Stimulated activated naive CD8-positive, alpha-beta T cell treated with anti-CD3 and anti-CD28 coated beads, Interleukin-15, amount 100 ng/mL, for 72 hours (primary cell): ENCODE results near the gene FAM89B.

Experiments used
- ATAC-seq: fragments of 150-1000 bp; cut with Tn5 transposase; 2 replicates; pipeline ENCODE4 v1.10.0; 2021; ENCODE audit warnings: mild to moderate bottlenecking, moderate library complexity
- DNase-seq, 2 donors: peaks; one replicate each; pipeline ENCODE4 v3.0.0; 2021 to 2022
- H3K27ac Mint-ChIP-seq, 2 donors: one replicate each; pipeline ENCODE4 v1.8.0; 2022; ENCODE audit warnings: mild to moderate bottlenecking in 2 of 2, mixed read lengths in 2 of 2, moderate library complexity in 2 of 2
- H3K27me3 Mint-ChIP-seq: one replicate; pipeline ENCODE4 v1.8.0; 2022; ENCODE audit warnings: mixed read lengths
- H3K4me1 Mint-ChIP-seq: one replicate; pipeline ENCODE4 v1.8.0; 2022; ENCODE audit warnings: mild to moderate bottlenecking, mixed read lengths
- H3K4me3 Mint-ChIP-seq, 2 donors: one replicate each; pipeline ENCODE4 v1.8.0; 2022; ENCODE audit warnings: mild to moderate bottlenecking in 2 of 2, mixed read lengths in 2 of 2, moderate library complexity in 1 of 2
- H3K9me3 Mint-ChIP-seq, 2 donors: one replicate each; pipeline ENCODE4 v1.8.0; 2022; ENCODE audit warnings: mixed read lengths in 2 of 2

The FAM89B gene

DNA sequence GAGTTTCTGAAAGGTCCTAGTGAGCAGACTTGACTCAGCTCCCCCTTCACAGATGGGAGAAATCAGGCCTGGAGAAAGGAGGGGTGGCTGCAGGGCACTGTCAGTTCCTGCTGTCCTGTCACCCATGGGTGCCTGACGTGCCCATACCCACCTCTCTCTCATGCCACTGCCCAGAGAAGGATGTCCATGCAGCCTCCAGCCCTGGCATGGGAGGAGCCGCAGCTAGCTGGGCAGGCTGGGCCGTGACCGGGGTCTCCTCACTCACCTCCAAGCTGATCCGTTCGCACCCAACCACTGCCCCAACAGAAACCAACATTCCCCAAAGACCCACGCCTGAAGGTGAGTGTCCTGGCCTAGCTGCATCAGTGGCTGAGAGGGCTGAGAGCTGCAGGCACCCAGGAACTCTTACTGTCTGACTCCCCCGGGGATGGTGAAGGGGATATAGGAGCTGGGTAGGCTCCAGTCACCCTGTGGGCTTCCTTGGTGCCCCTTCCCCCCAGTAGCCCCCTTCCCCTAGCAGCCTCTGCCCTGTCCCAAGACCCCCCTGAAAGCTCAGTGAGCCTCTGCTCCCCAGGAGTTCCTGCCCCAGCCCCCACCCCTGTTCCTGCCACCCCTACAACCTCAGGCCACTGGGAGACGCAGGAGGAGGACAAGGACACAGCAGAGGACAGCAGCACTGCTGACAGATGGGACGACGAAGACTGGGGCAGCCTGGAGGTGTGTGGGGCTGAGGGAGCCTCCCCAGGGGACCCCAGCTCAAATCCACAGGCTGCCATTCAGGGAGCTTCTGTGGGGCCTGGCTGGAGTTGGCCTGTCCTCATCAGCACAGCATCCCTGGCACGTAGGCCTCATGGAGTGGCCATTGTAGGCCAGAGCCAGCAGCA, 35.7 kb upstream of the FAM89B start:
- no peak for ATAC-seq

DNA sequence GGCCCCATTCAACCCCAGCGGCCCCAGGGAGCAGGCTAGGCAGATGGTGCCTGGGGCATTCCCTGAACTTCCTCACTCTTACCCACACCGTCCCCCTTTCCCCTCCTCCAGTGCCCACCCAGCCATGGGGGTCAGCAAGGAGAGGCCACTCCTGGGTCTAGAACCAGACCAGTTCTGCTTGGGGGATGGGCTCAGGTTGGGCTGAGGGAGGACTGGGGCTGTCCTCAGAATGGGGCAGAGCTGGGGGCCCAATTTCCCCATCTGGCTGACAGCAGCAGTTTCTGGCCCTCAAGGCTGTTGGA, 35.1 kb upstream of the FAM89B start:
- DNase-seq, result no peak
- H3K27ac Mint-ChIP-seq, result no peak overlapping the region
- ATAC-seq, result no peak
- H3K9me3 Mint-ChIP-seq, result no peaks in the 10 kb centered on the region
- H3K4me3 Mint-ChIP-seq, result no peak overlapping the region
- no peaks in the 10 kb centered on the region for H3K27me3 Mint-ChIP-seq
- H3K4me1 Mint-ChIP-seq, result peaks cover 22% of the 10 kb centered on the region

More for the DNA sequence above, 35.7 kb upstream of the FAM89B start:
- H3K9me3 Mint-ChIP-seq, result no peaks in the 10 kb centered on the region
- peak overlapping the region in 1 of 2 donors; percentile 49 for H3K27ac Mint-ChIP-seq
- no peak for DNase-seq
- no peak overlapping the region for H3K4me3 Mint-ChIP-seq
- H3K27me3 Mint-ChIP-seq, result no peaks in the 10 kb centered on the region
- H3K4me1 Mint-ChIP-seq, result peaks cover 16% of the 10 kb centered on the region

DNA sequence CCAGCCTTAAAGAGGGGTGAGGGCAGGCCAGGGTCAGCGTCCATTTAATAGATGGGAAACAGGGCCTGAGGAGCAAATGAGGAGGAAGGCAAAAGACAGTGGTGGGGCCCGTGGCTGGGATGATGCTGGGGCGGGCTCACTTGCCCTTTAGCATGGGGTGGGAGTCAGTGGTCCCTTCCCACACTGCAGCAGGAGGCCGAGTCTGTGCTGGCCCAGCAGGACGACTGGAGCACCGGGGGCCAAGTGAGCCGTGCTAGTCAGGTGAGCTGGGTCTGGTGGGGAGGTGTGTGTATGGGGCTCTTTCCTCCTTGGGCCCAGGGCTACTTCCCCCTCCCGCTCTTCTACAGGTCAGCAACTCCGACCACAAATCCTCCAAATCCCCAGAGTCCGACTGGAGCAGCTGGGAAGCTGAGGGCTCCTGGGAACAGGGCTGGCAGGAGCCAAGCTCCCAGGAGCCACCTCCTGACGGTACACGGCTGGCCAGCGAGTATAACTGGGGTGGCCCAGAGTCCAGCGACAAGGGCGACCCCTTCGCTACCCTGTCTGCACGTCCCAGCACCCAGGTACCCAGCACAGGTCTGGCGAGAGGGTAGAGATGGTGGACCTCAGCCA, 34.6 kb upstream of the FAM89B start:
- no peaks in the 10 kb centered on the region for H3K9me3 Mint-ChIP-seq
- peak overlapping the region in 1 of 2 donors; percentile 19 for H3K27ac Mint-ChIP-seq
- no peaks in the 10 kb centered on the region for H3K27me3 Mint-ChIP-seq
- peaks cover 22% of the 10 kb centered on the region for H3K4me1 Mint-ChIP-seq
- no peak for DNase-seq
- peak overlapping the region in 1 of 2 donors; percentile 8 for H3K4me3 Mint-ChIP-seq
- no peak for ATAC-seq

DNA sequence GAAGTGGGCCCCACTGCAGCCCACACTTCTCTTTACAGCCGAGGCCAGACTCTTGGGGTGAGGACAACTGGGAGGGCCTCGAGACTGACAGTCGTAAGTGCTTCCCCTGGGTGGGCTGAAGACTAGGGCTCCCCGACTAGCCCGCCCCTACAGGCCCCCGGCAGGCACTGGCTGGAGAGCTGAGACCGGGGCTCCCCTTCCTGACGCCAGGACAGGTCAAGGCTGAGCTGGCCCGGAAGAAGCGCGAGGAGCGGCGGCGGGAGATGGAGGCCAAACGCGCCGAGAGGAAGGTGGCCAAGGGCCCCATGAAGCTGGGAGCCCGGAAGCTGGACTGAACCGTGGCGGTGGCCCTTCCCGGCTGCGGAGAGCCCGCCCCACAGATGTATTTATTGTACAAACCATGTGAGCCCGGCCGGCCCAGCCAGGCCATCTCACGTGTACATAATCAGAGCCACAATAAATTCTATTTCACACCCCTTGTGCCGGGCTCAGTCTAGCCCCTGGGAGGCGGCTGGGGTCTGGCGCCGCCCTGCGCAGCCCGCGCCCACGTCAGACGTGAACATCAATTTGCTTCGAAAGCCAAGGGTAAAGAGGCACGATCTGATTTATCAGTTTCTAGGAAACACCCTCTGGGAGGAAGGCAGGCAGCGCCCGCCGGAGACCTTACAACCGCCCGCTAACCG, 34.0 kb upstream of the FAM89B start:
- no peaks in the 10 kb centered on the region for H3K27me3 Mint-ChIP-seq
- ATAC-seq (no peak), DNase-seq (no peak)
- peak overlapping the region in 1 of 2 donors; percentile 8 for H3K4me3 Mint-ChIP-seq
- no peak overlapping the region for H3K27ac Mint-ChIP-seq
- H3K9me3 Mint-ChIP-seq, result no peaks in the 10 kb centered on the region
- H3K4me1 Mint-ChIP-seq, result peaks cover 22% of the 10 kb centered on the region

DNA sequence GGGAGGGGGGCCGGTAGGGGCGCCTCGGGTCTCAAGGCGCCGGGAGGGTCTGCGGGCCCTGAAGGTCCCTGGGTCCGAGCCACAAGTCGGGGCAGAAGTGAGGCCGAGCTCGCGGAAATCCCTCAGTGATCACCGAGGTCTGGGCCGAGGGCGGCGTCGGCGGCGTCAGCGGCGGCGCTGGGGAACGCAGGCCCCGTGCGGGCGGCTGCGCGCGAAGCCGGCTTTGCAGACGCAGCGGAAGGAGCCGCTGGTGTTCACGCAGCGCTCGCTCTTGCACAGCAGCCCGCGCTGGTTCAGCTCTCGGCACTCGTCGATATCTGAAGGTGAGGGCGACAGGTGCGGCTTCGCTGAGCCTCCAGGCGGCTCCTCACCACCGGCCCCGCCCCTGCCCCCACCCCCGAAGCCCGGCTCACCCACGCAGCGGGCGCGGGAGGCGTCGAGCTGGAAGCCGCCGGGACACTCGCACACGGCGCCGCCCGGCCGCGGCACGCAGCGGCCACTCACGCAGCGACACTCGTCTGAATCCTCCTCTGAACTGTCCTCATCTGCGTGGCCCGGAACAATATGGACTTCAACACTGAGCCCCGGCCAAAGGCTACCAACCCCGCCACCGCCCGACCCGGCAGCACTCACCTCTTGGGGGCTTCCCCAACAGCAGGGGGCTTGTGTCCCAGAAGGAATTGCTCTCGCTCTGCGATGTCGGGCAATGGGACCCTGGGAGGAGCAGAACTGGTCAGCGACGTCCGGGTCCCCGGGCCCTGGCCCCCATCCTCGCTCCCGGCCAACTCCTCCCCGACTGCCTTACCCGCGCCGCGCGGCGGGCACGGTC, 33.2 kb upstream of the FAM89B start:
- no peaks in the 10 kb centered on the region for H3K27me3 Mint-ChIP-seq

DNA sequence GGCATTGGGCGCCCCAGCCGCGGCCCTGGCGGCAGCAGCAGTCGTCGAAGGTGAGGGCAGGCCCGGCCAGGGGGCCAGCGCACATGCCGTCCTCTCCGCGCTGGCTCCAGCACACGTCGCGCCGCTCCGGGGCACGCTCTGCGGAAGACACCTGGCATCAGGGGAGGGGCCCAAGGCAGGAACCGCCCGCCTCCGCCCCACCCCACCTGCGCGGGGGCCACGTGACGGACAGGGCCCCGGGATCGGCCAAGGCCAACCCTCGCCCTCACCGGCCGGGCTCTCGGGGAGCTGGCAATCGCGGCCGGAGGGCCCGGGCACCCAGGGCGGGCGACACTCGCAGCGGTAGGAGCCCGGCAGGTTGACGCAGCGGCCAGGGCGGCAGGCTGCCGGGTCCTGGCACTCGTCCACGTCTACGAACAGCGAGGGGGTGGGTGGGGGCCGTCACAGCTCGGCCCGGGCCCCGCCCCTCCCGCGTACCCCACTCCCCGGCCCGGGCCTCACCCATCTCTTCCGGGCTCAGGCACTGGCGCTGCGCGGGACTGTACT, 32.5 kb upstream of the FAM89B start:
- DNase-seq (no peak), ATAC-seq (peak; percentile 82)
- Mint-ChIP-seq H3K4me1 (peaks cover 22% of the 10 kb centered on the region), H3K4me3 (peak overlapping the region; percentile 85), H3K27me3 (no peaks in the 10 kb centered on the region), H3K9me3 (no peaks in the 10 kb centered on the region), H3K27ac (no peak overlapping the region)

More for the DNA sequence above, 33.2 kb upstream of the FAM89B start:
- peak overlapping the region in 1 of 2 donors; percentile 13 for H3K4me3 Mint-ChIP-seq
- peaks cover 22% of the 10 kb centered on the region for H3K4me1 Mint-ChIP-seq
- DNase-seq (no peak), ATAC-seq (no peak)
- no peaks in the 10 kb centered on the region for H3K9me3 Mint-ChIP-seq
- H3K27ac Mint-ChIP-seq, result no peak overlapping the region

DNA sequence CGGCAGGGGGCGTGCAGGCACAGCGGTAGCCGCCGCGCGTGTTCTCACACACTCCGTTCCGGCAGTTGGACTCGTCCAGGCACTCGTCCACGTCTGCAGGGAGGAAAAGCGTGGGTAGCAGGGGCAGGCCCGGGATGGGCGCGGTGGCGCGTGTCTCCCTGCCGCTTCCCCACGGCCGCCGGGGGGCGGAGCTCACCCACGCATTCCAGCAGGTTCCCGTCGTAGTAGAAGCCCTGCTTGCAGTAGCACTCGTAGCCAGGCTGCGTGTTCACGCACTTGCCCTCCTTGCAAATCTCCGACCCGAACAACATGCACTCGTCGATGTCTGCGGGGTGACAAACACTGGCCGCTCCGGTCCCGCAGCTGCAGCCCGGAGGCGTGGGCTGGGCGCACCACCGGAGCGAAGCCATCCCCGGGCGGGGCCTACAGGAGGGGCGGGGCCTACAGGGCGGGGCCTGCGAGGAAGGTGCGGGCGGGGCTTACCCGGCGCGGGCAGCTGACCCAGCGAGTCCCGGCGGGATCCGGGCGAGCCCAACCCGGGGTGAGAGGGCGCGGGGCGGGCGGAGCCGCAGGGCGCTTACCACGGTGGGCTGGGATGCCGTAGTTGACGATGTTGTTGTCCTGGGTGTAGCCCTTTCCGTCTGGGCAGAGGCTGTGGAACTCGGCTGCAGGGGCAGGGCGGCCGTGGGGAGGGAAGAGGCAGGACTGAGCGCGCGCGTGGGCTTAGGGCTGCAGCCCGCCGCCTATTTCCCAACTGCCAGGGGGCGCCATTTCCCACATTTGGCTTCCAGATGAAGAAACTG, 31.8 kb upstream of the FAM89B start:
- Mint-ChIP-seq H3K4me1 (peaks cover 29% of the 10 kb centered on the region), H3K4me3 (peak overlapping the region; percentile 85), H3K9me3 (no peaks in the 10 kb centered on the region), H3K27ac (no peak overlapping the region), H3K27me3 (no peaks in the 10 kb centered on the region)
- peak; percentile 84 for ATAC-seq
- DNase-seq, result peak; percentile 88 to 94

DNA sequence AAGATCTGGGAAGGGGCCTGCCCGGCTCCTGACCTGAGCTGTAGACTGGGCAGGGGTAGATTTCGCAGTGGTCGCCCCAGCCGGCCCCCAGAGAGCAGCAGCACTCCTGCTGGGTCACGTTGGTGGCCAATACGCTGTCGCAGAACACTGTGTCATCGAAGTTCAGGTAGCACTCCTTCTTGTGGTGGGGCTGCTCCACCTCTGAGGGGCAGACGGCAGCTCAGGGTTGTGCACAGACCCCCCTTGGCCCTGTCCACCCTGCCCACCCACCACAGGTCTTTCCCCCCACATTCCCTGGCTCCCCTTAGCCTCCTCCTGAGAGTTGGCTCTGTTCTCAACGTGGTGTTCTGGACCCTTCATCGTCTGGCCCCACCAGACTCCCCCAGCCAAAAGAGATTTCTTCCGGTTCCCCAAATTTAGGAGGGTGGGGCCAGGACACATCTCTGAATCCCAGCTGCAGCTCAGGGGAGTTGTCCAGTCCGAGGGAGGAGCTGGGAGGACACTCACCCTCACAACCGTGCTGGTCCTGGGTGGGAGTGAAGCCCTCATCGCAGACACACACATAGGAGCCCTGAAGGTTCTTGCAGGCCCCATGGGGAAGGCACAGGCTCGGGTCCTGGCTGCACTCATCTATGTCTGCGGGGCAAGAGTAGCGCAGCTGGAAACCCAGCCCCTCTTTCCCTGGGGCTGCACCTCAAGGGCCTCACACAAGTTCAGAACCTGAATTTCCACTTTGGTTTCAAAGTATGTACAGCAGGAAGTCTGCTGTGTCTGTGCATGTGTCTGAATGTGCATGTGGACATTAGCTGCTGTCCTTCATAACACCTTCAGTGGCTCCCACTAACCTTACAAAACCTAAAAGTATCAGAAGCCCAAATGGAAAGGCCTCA, 31.0 kb upstream of the FAM89B start:
- no peaks in the 10 kb centered on the region for H3K27me3 Mint-ChIP-seq
- ATAC-seq, result peak; percentile 1
- DNase-seq, result no peak
- no peak overlapping the region for H3K27ac Mint-ChIP-seq
- H3K4me3 Mint-ChIP-seq, result peak overlapping the region; percentile 85
- H3K4me1 Mint-ChIP-seq, result peaks cover 37% of the 10 kb centered on the region
- H3K9me3 Mint-ChIP-seq, result no peaks in the 10 kb centered on the region

DNA sequence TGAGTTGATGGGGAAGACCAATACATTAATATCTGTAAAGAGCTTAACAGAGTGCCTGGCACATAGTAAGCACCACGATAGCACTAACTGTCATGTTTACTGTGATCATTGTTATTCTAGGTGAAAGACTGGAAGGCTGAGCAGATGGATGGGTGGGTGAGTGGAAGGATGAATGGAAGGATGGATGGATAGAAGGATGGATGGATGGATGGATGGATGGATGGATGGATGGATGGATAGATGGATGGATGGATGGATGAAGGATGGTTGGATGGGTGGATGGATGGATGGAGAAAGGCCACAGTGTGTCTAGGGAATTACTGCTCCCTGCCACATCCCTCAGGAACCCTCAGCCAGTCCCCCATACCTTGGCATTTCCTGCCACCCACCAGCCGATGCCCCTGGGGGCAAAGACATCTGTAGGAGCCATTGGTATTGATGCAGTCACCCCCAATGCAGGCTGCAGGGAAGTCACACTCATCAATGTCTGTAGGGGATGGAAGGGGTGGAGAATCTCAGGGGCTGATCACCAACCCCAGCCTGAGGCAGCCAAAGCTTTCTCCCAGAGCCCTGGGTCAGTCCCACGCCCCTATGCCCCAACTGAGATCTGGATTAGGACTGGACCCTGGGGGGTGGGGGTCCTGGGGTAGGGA, 29.5 kb upstream of the FAM89B start:
- Mint-ChIP-seq H3K9me3 (no peaks in the 10 kb centered on the region), H3K4me1 (peaks cover 46% of the 10 kb centered on the region), H3K4me3 (no peak overlapping the region), H3K27me3 (no peaks in the 10 kb centered on the region), H3K27ac (no peak overlapping the region)
- ATAC-seq (no peak), DNase-seq (no peak)

DNA sequence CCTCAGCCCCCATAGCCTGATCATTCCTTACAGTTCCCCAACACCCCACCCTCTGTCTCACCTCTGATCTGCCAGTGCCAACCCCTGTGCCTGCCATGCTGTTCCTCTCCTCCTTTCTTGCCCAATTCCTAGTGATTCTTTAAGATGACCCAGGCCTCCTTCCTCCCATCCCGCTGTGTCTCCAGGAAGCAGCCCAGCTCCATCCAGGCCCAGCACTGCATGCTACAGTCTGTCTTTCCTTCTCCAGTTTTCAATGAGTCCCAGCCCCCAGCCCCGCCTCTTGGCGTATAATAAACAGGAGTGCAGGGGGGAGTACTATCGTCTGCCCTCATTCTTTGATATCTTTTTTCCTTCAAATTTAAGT, 26.5 kb upstream of the FAM89B start:
- Mint-ChIP-seq H3K27ac (peak overlapping the region in 1 of 2 donors; percentile 29), H3K9me3 (no peaks in the 10 kb centered on the region), H3K4me3 (peak overlapping the region; percentile 40 to 85), H3K27me3 (no peaks in the 10 kb centered on the region), H3K4me1 (peaks cover 64% of the 10 kb centered on the region)
- ATAC-seq (no peak), DNase-seq (no peak)

DNA sequence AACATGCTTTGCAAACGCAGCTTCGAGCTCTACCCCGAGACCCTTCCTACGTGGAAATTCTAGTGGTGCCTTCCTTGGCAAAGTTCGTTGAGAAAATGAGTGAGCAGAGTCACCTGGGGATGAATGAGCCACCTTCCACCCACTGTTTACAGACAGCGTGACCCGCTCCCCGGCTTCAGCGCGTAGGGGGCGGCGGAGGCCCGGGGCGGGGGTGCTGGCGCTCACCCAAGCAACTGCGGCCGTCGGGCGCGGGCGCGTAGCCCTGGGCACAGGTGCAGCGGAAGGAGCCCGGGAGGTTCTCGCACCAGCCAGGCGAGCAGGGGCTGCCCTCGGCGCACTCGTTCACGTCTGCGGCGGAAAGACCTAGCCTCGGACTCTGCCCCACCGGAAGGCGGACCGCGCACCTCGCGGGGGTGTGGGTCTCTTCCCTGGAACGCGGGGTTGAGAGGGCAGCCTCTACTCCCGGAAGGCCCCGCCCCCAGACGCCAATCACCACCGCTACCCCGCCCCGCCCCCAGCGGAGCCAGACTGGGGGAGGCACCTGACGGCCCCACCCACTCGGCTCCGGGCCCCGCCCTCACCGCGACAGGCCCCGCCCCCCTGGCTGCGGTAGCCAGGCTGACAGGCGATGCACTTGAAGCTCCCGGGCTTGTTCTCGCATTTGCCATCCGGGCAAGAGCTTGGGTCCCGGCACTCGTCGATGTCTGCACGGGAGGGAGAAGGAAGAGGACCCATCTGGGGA, 25.9 kb upstream of the FAM89B start:
- Mint-ChIP-seq H3K9me3 (no peaks in the 10 kb centered on the region), H3K4me3 (peak overlapping the region; percentile 80 to 85), H3K4me1 (peaks cover 64% of the 10 kb centered on the region), H3K27ac (peak overlapping the region; percentile 34 to 54), H3K27me3 (no peaks in the 10 kb centered on the region)
- ATAC-seq (peak; percentile 87), DNase-seq (peak; percentile 95 to 98)

DNA sequence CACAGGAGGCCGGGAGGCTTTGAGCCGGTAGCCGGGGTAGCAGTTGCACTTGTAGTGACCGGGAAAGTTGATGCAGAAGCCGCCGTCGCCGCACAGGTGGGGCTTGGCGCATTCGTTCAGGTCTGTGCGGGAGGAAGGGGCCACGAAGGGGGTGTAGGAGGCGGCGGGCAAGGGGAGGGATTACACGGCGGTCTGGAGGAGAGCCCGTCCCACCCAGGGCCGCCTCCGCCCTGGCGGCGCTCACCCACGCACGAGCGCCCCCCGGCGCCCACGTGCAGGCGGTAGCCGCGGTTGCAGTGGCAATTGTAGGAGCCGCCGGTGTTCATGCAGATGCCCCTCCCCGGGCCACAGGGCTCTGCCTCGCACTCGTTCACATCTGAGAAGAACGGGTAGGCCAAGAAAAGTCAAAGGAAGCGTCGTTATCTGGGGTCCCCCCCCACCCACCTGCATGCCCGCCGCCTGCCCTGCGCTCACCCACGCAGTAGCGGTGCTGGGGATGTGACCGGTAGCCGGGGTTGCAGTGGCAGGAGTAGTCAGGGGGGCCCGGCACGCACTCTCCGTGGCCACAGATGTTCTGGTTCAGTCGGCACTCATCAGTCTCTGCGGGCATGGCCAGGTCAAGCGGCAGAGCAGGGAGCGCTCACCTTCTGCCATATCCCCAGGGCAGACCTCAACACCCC, 24.8 kb upstream of the FAM89B start:
- no peak overlapping the region for H3K27ac Mint-ChIP-seq
- H3K4me3 Mint-ChIP-seq, result peak overlapping the region; percentile 36 to 85
- no peak for ATAC-seq
- no peaks in the 10 kb centered on the region for H3K27me3 Mint-ChIP-seq
- no peaks in the 10 kb centered on the region for H3K9me3 Mint-ChIP-seq
- DNase-seq, result no peak
- H3K4me1 Mint-ChIP-seq, result peaks cover 68% of the 10 kb centered on the region
